ENCODE results near the gene THBS4.
A peak's percentile ranks its signal among the peaks of the same experiment; 100 is the strongest.

- TF ChIP-seq HDGF (IDR thresholded peaks at IDR 0.05; ENCODE audit: borderline replicate concordance) (no peak), LEF1 (IDR thresholded peaks at IDR 0.05; ENCODE audit: borderline replicate concordance) (no peak), SP1 (IDR thresholded peaks at IDR 0.05) (no peak), ELF4 (IDR thresholded peaks at IDR 0.05) (peak; percentile 64; the same call in 1 of the 2 replicates), SUZ12 (IDR thresholded peaks at IDR 0.05) (no peak)
Measured at GRCh38 chr5:79990598-79991507, 44.3 kb upstream of the THBS4 start, which contains the start of gene MTX3.

Measured in HEK293T (cell line).